A549 treated with RU486 at 1 μM for 4 hours (cell line): ENCODE results near the gene RPL6. TPM values are rescaled to one million over a fixed set of nuclear protein-coding genes. Genes with fewer than 3 reads are reported as not detected.

ENCODE experiments used
- total RNA-seq: library from RNA; stranded (reverse); fragments of 200-300 nt; extraction: Qiagen RNA extraction; gene quantifications from 5 replicates; pipeline ENCODE4 v1.2.3, GENCODE V29; 2022; ENCODE audit warnings: low read depth

RPL6 gene
- 2,098 to 2,625 TPM (median 2,187 TPM) in 5 replicates for total RNA-seq

GRCh38 chr12:112409064-112409905 is at the start of gene RPL6:
RPL6 (minus strand) TSS chr12:112409605; CDS start chr12:112408656, 949 bp downstream.

GRCh38 chr12:112418608-112419296 is 9.3 kb upstream of the RPL6 start, which contains the start of gene PTPN11:
PTPN11 (plus strand) TSS chr12:112418947; CDS start chr12:112419112, 165 bp downstream.

GRCh38 chr12:112381883-112382796 is 27.3 kb downstream of the RPL6 start, which contains the start of gene HECTD4:
HECTD4 (minus strand) TSS chr12:112382431; CDS start chr12:112382128, 303 bp downstream.

Other genes starting within 250 kb of the RPL6 start
- gene HECTD4, start 27.2 kb downstream of the RPL6 start, total RNA-seq, result 10.0 to 12.0 TPM (median 11.1 TPM) in 5 replicates
- gene PTPN11, start 9.3 kb upstream of the RPL6 start, total RNA-seq, result 34.4 to 63.4 TPM (median 57.8 TPM) in 5 replicates